SIG-M5 treated with dmso at 0.1 percent for 504 hours (cell line): ENCODE measurements around the gene CNGA4.
"Not testable (repeated sequence)": the region's sequence is repeated elsewhere in the genome, so short reads cannot be mapped to it uniquely, and the experiment has no call there.

Experiments
- DNase-seq: peaks from one replicate; lab custom pipeline; 2025; ENCODE audit not compliant: unreplicated experiment; lab: John Stamatoyannopoulos, UW

The CNGA4 gene

GRCh38 chr11:6225024-6225423 lies 13.9 kb upstream of the CNGA4 start:
- DNase-seq: no peak

GRCh38 chr11:6225896-6226295 lies 13.0 kb upstream of the CNGA4 start:
- peak; percentile 26 for DNase-seq

GRCh38 chr11:6228520-6228919 lies 10.4 kb upstream of the CNGA4 start:
- DNase-seq: no peak

DNA sequence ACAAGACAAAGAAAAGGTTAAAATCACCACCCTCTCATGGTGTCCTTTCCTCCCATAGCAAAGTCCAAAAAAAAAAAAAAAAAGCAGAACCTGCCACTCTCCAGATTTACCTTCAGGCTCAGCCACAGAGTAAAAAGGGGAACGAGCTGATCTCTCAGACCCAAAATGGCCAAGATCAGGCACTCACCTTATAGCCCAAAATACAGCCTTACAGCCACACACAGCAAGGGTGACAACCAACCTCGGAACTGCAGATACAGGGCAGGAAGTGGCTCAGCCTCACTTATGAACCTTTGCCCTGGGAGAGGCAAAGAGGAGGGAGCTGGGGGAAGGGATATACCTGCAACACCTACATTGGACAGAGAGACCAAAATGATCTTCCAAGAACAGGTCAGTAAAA lies 9.0 kb upstream of the CNGA4 start:
- DNase-seq: no peak

DNA sequence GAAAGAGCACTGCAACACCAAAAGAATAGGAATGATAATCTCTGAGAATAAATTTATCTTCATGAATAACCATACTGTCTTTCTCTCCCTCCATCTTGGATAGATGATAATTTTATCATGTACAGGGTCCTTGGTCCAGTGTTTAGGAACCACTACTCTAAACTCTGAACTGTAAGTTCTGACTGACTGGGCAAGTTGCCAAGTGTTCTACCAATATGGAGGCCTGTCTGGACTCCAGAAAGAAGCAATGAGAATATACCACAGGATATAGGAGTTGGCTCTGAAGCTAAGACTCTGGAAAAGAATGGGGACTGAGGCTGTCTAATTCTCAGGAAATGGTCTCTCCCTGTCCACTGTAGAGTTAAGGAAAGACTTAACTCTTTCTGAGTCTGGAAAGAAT lies 6.0 kb upstream of the CNGA4 start:
- no peak for DNase-seq

- no peak for DNase-seq
Measured at GRCh38 chr11:6233984-6234386, 4.9 kb upstream of the CNGA4 start.

- peak; percentile 98 for DNase-seq
Measured at GRCh38 chr11:6234387-6235107, 4.3 kb upstream of the CNGA4 start, which contains the start of gene FHIP1B. Gene FHIP1B (minus strand): TSS chr11:6234636. CDS start chr11:6224516, 10,120 bp downstream.

GRCh38 chr11:6237266-6237665 lies 1.6 kb upstream of the CNGA4 start:
- no peak for DNase-seq

DNA sequence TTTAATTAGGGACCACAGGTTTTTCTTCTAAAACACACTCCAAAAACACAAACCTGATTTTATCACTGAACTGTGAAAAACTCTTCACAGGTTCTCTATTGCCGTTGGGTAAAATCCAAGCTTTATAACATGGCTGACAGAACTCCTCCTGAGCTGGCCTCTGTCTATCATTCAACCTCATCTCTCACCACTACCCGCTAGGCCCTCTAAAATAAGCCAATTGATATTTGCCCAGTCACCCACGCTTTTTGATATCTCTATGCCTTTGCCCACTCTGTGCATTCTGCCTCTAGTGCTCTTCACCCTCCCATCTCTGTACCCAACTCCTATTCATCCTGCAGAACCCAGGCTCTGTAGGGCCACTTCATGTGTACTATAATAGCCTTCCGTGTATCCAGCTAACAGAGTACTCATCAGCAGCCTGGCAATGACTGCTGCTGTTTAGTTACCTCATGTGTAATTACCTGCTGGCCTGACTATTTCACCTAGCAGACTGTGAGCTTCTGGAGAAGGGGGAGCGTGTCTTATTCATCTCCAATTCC lies 1.1 kb upstream of the CNGA4 start:
- DNase-seq: no peak

DNA sequence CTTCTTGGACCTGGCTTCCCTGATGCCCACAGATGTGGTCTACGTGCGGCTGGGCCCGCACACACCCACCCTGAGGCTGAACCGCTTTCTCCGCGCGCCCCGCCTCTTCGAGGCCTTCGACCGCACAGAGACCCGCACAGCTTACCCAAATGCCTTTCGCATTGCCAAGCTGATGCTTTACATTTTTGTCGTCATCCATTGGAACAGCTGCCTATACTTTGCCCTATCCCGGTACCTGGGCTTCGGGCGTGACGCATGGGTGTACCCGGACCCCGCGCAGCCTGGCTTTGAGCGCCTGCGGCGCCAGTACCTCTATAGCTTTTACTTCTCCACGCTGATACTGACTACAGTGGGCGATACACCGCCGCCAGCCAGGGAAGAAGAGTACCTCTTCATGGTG lies 1.2 kb downstream of the CNGA4 start:
- DNase-seq: no peak

GRCh38 chr11:6240781-6241180 lies 1.9 kb downstream of the CNGA4 start:
- no peak for DNase-seq

GRCh38 chr11:6241316-6241715 lies 2.4 kb downstream of the CNGA4 start:
- no peak for DNase-seq

- DNase-seq: no peak
Measured at GRCh38 chr11:6245536-6245935, 6.6 kb downstream of the CNGA4 start.

DNA sequence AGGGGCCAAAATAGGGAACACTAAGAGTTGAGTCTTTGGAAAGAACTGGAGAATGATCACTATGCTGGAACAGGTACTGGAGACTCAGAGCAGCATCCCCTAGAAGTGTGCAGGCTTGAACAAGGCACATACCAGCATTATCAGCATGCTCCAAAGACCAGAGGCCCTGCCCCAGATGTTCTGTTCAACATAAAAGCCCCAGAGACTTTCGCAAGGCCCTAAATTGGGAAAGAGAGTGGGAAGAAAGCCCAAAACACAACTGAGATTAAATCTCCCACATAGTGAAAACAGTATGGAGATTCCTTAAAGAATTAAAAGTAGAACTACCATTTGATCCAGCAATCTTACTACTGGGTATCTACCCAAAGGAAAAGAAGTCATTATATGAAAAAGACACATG lies 9.4 kb downstream of the CNGA4 start:
- DNase-seq: no peak

DNA sequence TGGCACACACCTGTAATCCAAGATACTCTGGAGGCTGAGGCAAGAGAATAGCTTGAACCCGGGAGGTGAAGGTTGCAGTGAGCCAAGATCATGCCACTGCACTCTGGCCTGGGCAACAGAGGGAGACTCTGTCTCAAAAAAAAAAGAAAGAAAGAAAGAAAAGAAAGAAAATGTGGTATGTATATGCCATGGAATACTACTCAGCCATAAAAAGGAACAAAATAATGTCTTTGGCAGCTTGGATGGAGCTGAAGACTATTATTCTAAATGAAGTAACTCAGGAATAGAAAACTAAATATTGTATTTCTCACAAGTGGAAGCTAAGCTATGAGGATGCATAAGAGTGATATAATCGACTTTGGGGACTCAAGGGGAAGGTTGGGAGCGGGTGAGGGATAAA lies 10.0 kb downstream of the CNGA4 start:
- not testable (repeated sequence) for DNase-seq

DNA sequence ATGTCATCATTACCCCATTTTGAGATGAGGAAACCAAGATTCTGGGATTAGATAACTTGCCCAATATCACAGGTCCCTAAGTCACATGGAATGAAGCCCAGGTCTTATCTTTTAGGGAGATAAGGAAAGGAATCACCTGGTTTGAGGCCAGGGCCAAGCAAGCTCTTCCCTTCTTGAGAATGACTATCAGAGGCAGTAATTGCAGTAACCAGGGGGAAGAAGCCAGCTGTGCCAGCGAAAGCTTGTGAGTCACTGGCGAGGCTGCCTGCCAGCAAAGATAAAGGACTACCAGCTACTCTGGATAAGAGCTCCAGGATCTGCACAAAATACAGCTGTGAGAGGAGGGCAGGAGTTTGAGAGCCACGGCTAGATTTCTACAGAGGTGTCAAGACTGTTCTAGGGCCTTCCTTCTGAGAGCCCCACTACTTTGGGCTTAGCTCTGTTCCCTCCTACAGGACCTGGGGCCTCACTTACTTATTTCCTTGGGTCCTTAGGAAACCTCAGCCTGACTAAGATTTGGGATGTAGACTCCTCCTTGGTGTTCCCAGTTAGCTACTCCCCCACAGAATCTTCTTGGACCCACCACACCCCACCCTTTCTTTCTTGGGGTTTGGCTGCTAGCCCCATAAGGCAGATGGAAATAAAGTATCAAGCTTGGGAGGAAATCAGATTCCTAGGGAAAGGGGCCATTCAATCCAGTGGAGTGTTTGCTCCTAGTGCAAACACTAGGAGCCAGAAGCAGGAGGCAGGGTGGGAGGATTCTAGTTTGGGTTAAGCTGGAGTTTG lies 11.1 kb downstream of the CNGA4 start:
- peak; percentile 14 for DNase-seq

GRCh38 chr11:6251120-6251733 lies 12.3 kb downstream of the CNGA4 start:
- DNase-seq: peak; percentile 43

- no peak for DNase-seq
Measured at GRCh38 chr11:6251990-6252473, 13.1 kb downstream of the CNGA4 start.

DNA sequence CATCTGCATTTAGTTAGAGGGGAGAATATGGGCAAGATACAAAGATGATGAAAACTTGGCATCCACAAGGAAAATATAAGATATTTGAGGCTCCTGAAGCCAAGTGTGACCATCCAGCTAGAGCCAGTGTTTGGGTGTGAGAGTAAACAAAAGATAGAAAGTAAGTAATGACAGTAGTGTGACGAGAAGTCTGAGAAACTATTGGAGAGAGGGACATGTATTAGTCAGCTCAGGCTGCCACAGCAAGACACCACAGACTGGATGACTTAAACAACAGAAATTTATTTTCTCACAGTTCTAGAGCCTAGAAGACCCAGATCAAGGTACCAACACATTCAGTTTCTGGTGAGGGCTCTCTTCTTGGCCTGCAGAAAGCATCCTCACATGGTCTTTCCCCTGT lies 14.3 kb downstream of the CNGA4 start:
- no peak for DNase-seq

DNA sequence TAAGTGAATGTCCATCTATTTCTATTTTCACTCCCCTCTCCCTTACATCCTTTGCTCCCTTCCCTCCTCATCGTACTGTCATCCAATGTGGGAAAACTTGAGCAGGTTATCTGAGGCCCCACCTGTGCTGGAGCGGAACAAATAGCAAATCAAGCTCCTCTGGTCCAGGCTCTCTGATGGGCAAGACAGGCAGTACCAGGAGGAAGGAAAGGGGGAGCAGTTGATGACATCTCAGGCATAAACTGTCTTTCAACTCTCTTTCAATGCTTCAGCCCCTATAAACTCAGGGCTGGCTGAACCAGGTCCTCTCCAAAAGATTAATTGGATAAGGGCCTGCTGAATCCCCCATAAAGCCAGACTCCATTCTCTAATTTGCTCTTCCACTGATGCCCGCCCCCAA lies 19.3 kb downstream of the CNGA4 start:
- no peak for DNase-seq

DNA sequence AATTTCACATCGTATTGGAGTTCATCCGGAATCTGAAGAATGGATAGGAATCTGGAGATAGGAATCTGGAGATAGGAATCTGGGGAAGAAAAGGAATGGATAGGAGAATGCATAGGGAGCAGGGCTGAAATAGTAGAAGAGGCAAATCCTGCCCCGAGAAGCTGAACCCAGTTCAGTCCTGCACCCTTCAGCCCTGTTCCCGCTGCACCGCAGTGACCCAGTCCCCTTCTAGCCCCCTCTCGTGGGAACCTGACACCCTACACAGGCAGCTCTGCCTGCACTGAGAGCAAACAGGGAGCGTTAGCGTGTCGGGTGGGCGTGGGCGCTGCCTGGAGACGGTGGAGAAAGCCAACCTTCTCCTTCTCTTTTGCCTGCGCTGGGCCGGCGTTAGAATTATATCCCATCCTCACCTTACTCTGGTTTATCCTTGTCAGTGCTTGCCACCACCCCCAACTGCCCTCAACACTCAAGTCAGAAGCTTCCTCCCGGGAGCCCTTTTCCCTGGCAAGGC lies 19.7 kb downstream of the CNGA4 start:
- no peak for DNase-seq
